Vagina (tissue), 2 donors: ENCODE data around the gene SPAG16.

Source experiments
- POLR2A ChIP-seq, 2 donors: fragments of 450-650 bp; IDR thresholded peaks; one replicate each; pipeline ENCODE4 v1.6.1; 2017; ENCODE audit warnings: antibody characterized with exemption in 2 of 2, mild to moderate bottlenecking in 2 of 2, moderate library complexity in 2 of 2
- POLR2AphosphoS5 ChIP-seq, 2 donors: sonication (generic); formaldehyde crosslinking; IDR thresholded peaks; one replicate each; pipeline ENCODE4 v1.9.0; 2017; ENCODE audit warnings: antibody characterized with exemption in 2 of 2, mild to moderate bottlenecking in 2 of 2, low read depth in 1 of 2; ENCODE audit not compliant: insufficient read depth in 1 of 2
- TF ChIP-seq, protein P1 (sequence below), 3 experiments: fragments of 450-650 bp in 2 of 3; fragments of 200-600 bp in 1 of 3; sonication (generic) in 1 of 3; IDR thresholded peaks; one replicate each; pipeline ENCODE4 v1.5.1; 2017 to 2019; ENCODE audit warnings: antibody characterized with exemption in 3 of 3, mild to moderate bottlenecking in 2 of 3, moderate library complexity in 2 of 3

DNA sequence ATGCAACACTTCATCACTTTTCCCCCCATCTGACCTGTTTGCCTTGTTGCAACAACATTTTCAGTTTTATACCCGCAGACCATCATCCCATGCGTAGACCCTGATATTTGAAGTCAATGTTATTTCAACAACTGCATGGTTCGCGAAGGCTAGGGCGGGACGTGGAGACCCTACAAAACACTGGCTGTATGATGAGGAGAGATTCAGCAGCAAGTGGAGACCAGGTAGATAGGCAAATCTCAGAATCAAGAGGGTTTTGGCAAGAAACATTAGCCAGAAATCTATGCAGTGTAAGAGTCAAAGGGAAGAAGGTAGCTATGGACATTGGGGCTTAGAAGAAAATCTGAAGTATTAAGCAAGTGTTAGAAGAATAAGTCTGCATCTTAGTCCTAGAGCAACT lies 42.4 kb upstream of the SPAG16 start:
- TF ChIP-seq, protein P1, sequence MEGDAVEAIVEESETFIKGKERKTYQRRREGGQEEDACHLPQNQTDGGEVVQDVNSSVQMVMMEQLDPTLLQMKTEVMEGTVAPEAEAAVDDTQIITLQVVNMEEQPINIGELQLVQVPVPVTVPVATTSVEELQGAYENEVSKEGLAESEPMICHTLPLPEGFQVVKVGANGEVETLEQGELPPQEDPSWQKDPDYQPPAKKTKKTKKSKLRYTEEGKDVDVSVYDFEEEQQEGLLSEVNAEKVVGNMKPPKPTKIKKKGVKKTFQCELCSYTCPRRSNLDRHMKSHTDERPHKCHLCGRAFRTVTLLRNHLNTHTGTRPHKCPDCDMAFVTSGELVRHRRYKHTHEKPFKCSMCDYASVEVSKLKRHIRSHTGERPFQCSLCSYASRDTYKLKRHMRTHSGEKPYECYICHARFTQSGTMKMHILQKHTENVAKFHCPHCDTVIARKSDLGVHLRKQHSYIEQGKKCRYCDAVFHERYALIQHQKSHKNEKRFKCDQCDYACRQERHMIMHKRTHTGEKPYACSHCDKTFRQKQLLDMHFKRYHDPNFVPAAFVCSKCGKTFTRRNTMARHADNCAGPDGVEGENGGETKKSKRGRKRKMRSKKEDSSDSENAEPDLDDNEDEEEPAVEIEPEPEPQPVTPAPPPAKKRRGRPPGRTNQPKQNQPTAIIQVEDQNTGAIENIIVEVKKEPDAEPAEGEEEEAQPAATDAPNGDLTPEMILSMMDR (IDR thresholded peaks at IDR 0.05): no peak
- TF ChIP-seq POLR2A (IDR thresholded peaks at IDR 0.05) (no peak), POLR2AphosphoS5 (IDR thresholded peaks at IDR 0.05; ENCODE audit: insufficient read depth in 1 of 2, low read depth in 1 of 2) (no peak)
